IPS DF 4.7 (cell line): Measurements from ENCODE around the gene PHF20.
"Not testable (repeated sequence)": the region's sequence is repeated elsewhere in the genome, so short reads cannot be mapped to it uniquely, and the experiment has no call there.

ENCODE experiments used
- DNase-seq: peaks from one replicate; pipeline ENCODE4 v3.0.0-alpha.2; 2013; ENCODE audit warnings: low spot score; ENCODE audit errors: extremely low read depth

PHF20 gene

GRCh38 chr20:35838205-35838604 is 66.4 kb downstream of the PHF20 start:
- no peak for DNase-seq

GRCh38 chr20:35839904-35840303 is 68.1 kb downstream of the PHF20 start:
- no peak for DNase-seq

GRCh38 chr20:35840421-35840820 is 68.6 kb downstream of the PHF20 start:
- no peak for DNase-seq

- no peak for DNase-seq
Measured at GRCh38 chr20:35842361-35842760, 70.5 kb downstream of the PHF20 start.

GRCh38 chr20:35843894-35844293 is 72.1 kb downstream of the PHF20 start:
- not testable (repeated sequence) for DNase-seq

GRCh38 chr20:35845561-35845960 is 73.7 kb downstream of the PHF20 start:
- DNase-seq: no peak

GRCh38 chr20:35849706-35850105 is 77.9 kb downstream of the PHF20 start:
- DNase-seq: no peak

- not testable (repeated sequence) for DNase-seq
Measured at GRCh38 chr20:35851659-35852058, 79.8 kb downstream of the PHF20 start.

GRCh38 chr20:35854713-35855348 is 83.0 kb downstream of the PHF20 start:
- no peak for DNase-seq

- not testable (repeated sequence) for DNase-seq
Measured at GRCh38 chr20:35855641-35856040, 83.8 kb downstream of the PHF20 start.

- DNase-seq: no peak
Measured at GRCh38 chr20:35856866-35857265, 85.1 kb downstream of the PHF20 start.

GRCh38 chr20:35866418-35867202 is 94.8 kb downstream of the PHF20 start:
- DNase-seq: no peak

GRCh38 chr20:35870541-35871258 is 98.9 kb downstream of the PHF20 start:
- DNase-seq: no peak

GRCh38 chr20:35871259-35871771 is 99.5 kb downstream of the PHF20 start:
- DNase-seq: no peak

GRCh38 chr20:35876033-35876320 is 104.2 kb downstream of the PHF20 start:
- DNase-seq: no peak

GRCh38 chr20:35877611-35878010 is 105.8 kb downstream of the PHF20 start:
- DNase-seq: no peak

GRCh38 chr20:35878113-35878625 is 106.4 kb downstream of the PHF20 start:
- no peak for DNase-seq

- no peak for DNase-seq
Measured at GRCh38 chr20:35881676-35882075, 109.9 kb downstream of the PHF20 start.

GRCh38 chr20:35882427-35883161 is 110.8 kb downstream of the PHF20 start:
- DNase-seq: not testable (repeated sequence)

GRCh38 chr20:35883336-35883777 is 111.5 kb downstream of the PHF20 start:
- DNase-seq: no peak
